NCI-H1417 (cell line): ENCODE results near the gene PTCD1.

Experiments used
- DNase-seq, 3 experiments: peaks; one replicate each; lab custom pipeline; 2025; lab: John Stamatoyannopoulos, UW

The PTCD1 gene

DNA sequence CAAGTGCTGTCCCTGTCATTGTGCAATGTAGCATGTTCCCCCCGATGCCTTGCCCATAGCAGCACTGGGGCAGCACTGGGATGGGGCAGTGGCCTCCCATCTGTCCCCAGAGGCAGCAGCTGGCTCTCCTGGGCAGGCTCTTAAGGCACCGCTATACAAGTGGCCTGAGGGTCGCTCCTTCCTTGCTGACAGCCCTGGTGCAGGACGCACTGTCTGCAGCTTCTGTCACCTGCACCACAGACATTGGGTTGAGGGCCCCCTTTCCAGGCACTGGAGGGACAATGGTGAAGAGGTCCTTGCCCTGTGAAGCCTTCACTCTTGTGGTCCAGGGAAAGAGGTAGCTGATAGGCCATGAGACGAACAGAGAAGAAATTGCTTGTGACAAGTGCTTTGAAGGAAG lies 10.7 kb upstream of the PTCD1 start:
- DNase-seq, result no peak

DNA sequence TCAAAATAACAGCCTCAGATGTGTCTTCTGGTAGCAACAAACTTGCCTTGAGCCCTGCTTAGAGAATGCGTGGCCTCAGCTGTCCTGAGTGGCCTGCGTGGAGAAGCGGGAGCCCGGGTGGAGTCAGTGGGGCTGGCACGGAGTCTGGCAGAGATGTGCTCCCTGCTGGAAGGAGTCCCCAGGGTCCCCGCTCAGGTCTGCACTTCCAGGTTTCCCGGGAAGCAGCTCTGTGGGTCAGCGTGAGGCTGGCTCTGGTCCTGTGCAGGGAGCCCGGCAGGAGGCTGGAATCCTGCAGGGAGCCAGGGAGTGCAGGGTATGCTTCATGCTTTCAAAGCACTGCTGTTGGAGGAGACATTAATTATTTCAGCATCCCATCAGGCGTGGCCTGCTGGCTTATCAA lies 10.3 kb upstream of the PTCD1 start:
- DNase-seq, result no peak

DNA sequence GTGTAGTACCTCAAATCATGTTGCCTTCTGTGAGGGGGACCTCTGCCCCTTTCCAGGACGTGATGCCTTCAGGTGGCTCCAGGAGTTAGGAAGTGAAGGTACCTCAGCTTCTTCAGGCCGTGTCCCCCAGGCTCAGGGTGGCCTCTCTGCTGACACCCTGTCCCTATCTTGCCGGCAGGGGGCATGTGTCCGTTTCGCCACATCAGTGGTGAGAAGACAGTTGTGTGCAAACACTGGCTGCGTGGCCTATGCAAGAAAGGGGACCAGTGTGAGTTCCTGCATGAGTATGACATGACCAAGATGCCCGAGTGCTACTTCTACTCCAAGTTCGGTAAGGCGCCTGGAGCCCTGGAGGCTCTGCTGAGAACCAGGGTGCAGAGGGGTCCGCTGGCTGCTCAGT lies 9.3 kb upstream of the PTCD1 start:
- DNase-seq, result no peak

DNA sequence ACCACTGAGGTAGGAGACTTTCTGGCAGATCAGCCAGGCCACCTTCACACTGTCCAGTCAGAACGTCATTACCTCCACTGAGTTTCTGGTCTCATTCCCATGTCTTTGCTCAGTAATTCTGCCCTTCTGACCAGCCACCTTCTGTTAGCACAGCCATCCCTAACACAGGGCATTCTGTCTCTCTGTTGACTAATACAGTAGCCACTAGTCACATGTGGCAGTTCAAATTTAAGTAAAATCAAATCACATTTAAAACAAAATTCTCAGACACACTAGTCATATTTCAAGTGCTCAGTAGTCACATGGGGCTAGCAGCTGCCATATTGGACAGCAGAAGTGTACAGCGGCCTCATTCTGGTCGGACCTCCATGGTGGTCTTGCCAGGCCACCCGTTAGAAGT lies 7.5 kb upstream of the PTCD1 start:
- DNase-seq, result no peak

DNA sequence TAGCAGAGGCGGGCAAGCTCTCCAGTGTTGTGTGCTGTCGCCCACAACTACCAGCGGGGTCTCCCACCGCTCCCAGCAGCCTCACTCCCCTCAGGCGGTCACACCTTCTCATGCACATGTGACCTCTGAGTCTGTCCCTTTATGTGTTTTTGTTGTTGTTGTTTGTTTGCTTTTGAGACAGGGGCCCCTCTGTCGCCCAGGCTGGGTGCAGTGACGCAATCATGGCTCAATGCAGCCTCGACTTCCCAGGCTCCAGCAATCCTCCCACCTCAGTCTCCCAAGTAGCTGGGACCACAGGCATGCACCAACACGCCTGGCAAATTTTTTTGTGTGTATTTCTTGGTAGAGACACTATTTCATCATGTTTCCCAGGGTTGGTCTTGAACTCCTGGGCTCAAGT lies 1.6 kb upstream of the PTCD1 start:
- no peak for DNase-seq

DNA sequence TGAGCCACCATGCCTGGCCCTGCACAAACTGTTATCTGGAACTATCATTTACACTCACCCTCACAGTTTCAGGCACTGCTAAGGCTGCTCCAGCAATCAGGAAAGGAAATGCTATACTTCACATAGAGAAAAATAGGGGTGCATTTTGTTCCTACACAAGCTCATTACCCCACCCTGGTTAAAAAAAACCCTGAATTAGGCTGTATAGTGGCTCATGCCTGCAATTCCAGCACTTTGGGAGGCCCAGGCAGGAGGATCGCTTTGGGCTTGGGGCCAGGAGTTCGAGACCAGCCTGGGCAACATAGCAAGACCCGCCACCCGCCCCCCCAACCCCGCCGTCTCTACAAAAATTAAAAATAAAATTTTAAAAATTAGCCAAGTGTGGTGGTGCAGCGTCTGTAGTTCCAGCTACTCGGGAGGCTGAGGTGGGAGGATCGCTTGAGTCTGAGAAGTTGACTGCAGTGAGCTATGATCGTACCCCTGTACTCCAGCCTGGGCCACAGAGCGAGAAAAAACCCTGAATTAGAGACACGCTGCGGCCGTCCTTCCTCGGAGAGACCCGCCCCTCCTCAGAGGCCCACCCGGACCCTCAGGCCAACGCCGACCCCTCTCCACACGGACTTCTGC lies 539 bp downstream of the PTCD1 start:
- DNase-seq, result no peak

DNA sequence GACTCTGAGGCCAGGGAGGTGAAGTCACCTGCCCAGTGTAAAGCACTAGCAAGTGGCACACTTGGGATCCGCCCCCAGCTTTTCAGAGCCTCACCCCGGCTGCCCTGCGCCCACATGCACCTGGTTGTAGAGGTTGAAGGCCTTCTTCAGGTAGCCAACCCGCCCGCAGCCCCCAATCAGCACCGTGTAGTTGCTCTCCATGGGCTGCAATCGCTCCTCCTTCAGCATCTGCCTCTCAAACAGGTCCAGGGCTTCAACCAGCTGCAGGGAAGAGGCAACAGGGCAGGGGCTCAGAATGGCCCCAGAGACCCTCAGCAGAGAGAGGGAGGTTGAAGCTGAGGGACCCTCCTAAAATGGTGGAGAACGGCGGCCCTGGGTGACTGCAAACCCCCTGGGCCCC lies 5.4 kb downstream of the PTCD1 start:
- no peak for DNase-seq

DNA sequence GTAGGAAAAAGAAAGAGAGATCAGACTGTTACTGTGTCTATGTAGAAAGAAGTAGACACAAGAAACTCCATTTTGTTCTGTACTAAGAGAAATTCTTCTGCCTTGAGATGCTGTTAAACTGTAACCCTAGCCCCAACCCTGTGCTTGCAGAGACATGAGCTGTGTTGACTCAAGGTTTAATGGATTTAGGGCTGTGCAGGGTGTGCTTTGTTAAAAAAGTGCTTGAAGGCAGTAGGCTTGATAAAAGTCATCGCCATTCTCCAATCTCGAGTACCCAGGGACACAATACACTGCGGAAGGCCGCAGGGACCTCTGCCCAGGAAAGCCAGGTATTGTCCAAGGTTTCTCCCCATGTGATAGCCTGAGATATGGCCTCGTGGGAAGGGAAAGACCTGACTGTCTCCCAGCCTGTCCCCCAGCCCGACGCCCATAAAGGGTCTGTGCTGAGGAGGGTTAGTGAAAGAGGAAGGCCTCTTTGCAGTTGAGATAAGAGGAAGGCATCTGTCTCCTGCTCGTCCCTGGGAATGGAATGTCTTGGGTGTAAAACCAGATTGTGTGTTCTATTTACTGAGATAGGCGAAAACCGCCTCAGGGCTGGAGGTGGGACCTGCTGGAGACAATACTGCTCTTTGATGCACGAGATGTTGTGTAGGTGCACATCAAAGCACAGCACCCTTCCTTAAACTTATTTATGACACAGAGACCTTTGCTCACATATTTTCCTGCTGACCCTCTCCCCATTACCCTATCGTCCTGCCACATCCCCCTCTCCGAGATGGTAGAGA lies 6.7 kb downstream of the PTCD1 start:
- peak in 1 of 3 experiments; percentile 9 for DNase-seq

DNA sequence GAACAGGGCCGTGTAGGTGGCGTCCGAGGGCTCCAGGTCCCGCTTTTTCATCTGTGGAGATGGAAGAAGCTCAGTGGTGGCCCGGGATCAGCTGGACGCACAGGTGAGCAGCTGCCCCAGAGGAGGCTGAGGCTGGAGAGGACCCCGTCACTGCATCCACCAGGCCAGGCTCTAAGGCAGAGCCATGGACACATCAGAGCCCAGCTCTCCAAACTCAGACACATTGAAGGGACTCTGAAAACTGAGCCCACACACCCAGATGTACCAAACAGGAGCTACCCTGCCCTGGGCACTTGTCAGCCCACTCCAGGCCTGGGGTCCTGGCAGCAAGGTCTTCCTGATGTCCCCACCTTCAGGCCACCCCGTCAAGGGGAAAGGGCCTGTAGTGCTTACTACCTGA lies 8.8 kb downstream of the PTCD1 start:
- DNase-seq, result no peak

DNA sequence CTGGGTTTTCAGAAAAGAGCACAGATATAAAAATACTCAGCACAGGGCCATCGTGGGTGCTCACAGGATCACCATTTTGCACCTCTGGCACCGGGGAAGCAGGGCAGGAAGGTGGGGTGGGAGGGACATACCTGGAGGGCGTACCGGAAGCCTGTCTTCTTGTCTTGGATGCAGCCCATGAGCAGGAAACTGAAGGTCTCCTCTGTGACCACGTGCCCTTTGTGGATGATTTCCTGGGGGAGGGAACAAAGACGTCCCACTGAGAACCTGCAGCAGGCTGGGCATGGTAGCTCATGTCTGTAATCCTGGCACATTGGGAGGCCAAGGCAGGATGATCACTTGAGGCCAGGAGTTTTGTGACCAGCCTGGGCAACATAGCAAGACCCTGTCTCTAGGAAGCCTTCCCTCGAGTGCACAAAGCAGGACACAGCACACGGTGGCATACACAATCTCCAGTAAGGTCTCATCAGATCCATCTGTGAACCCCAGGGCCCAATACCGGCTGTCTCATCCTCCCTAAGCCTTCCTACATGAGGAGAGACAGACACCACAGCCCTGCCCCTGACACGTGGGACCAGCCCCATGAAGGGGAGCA lies 9.5 kb downstream of the PTCD1 start:
- no peak for DNase-seq

DNA sequence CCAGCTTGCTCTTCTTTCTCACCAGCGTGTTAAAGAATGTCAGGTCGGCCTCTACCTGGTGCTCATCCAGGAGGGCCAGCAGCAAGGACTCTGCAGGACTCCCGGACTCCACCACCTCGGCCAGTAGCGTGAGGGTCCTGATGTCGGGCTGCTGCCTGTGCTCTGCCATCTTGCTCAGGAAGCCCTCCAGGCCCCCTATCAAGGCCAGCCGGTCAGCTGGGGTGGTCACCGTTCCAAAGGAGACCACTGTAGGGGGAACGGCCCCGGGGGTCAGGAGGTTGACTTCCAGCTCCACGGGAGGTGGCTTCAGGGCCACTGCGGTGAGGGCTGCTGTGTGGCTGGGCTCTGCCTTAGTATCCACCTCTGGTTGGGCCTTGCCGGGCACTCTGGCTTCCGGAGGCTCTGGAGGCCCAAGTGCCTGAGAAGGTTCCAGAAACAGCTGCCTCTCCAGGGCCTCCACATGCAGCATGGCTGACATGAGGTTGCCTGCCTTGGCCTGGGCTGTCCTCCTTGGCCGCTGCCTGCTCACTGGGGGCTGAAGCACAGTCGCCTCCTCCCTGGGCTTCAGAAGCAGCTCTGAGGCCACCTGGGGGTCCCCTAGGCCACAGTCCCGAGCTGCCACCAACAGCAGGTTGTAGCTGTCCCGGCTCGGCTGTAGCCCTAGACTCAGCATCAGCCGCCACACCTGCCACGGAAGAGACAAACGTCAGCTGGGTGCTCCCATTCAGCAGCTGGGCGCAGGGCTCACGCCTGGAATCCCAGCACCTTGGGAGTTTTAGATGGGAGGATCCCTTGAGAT lies 13.5 kb downstream of the PTCD1 start:
- no peak for DNase-seq

DNA sequence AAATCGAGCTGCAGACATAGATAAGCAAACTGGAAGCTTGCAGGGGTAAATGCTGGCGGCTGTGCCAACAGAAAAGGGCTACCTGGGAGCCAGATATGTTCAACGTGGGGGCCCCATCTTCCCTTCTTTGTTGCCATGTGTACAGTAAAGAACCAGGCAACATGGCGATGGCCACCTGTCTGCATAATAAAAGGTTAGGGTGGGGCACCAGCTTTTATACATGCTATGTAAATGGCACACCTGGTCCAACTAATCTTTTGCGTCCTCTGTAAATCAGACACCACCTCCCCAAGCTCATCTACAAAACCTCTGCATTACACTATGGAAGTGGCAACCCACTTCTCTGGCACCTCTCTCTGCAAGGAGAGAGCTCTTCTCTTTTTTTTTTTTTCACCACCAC lies 16.0 kb downstream of the PTCD1 start:
- DNase-seq, result peak; percentile 30 to 88 (median 60)

DNA sequence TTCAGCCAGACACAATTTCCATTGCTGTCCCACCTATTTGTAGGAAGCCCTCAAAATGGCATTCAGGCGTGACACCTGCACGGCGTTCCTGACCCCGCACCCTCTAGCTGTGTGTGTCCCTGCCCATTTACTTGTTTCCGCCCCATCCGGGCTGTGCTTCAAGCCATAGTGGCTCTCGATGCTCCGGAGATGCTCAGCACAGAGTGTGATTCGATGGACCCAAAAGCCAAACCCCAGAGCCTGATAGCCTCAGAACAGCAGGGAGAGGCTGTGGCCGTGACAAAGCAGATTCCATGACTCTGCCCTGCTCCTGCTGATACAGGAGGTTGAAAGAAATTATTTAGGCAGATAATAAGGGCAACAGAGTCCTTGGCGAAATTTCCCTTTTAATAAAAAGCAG lies 16.4 kb downstream of the PTCD1 start:
- peak; percentile 28 to 94 (median 63) for DNase-seq

DNA sequence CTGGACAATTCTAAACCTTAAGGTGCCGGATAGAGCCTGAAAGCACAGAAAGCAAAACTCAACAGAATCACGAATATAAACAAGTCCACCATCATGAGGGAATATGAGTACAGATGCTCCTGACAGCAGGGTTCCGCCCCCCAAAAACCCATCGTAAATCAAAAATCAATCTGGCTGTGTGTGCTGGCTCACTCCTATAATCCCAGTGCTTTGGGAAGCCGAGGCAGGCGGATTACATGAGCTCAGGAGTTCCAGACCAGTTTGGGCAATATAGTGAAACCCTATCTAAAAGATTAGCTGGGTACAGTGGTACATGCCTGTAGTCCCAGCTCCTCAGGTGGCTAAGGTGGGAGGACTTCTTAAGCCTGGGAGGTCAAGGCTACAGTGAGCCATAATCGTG lies 17.6 kb downstream of the PTCD1 start:
- DNase-seq, result no peak

DNA sequence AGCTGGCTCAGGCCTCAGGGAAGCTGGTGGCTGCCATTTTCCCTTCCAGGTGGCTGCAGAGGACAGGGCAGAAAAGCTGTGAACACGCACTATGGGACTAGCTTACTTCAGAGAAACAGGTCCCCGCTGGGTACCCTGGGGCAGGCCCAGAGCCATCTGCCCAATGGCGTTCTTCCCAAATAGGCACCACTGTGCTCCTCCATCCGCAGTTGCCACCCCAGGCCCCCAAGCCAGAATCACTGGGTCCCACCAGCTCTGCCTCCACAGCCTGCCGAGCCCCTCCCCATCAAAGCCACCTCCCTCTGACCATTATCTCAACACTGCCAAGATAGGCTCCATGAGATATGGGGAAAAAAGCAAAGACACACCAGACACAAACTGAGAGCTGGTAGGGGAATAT lies 18.4 kb downstream of the PTCD1 start:
- no peak for DNase-seq

DNA sequence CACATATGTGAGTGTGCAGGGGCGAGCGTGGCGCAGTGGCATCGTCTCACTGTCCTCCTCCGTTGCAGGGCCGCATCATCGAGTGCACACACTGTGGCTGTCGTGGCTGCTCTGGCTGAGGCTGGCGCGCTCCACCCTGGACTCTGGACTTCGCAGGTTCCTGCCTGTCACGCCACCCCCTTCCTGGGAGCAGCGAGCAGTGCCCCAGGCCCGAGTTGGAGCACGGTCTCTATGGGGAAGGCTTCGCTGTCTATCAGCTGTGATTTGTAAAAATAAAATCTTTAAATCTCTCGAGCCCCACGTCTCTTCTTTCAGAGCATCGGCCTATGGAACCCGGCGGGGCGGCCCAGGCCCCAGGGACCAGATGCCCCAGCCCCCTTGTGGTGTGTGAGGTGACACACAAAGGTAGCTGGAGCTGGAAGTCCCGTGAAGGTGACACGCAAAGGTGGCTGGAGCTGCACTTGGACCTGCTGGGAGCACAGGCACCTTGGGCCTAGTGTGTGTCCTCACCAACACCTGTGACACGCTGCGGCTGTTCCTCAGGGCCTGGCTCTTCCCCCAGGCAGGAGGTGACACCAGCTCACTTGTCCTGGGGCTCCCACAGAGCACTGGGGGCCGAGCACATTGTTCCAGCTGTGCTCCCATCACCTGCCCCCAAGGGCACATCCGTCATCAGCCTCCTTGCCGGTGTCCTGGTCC lies 19.1 kb downstream of the PTCD1 start:
- DNase-seq, result no peak

DNA sequence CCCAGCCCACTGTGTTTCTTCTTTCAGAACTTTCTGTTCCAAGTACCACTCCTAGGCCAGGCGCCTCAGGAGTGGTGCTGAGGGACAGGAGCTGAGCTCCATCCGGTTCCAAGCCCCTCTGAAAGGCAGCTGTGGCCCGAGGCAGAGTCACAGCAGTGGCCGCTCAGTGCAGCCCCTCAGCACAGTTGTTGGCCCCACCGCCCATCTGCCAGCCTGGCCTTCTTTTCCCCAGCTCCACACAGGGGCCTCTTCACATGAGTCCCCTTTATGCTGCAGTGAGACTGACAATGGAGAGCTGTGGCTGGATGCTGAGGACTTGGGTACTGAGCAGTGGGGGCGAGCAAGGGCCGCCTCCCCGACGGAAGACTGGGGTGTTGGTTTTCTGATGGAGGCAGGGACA lies 20.3 kb downstream of the PTCD1 start:
- no peak for DNase-seq

DNA sequence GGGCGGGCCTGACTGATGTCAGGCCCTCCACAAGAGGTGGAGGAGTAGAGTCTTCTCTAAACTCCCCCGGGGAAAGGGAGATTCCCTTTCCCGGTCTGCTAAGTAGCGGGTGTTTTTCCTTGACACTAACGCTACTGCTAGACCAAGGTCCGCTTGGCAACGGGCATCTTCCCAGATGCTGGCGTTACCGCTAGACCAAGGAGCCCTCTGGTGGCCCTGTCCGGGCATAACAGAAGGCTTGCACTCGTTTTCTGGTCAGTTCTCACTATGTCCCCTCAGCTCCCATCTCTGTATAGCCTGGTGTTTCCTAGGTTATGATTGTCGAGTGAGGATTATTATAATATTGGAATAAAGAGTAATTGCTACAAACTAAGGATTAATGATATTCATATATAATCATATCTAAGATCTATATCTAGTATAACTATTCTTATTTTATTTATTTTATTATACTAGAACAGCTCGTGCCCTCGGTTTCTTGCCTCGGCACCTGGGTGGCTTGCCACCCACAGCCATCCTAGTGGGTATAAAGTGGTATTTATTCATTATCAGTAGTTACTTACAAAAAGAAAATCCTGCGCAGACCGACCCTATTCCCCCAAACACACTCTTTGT lies 23.0 kb downstream of the PTCD1 start:
- peak; percentile 10 to 31 (median 27) for DNase-seq

DNA sequence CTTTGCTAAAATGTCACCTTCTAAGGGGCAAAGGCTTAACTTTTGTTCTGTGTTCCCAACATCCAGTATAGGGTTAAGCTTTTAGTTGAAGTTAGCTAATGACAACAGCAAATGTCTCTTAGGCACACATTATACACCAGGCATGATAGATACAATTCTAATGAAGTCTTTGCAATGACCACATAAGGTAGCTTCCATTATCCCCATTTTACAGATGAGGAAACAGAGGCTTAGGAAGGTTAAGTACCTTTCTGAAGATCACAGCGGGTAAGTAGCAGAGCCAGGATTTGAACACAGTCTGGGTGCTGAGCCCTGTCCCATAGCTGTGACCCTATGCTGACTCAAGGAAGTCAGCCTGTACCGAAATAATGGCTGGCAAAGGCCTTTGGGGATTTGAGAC lies 28.0 kb downstream of the PTCD1 start:
- DNase-seq, result no peak

DNA sequence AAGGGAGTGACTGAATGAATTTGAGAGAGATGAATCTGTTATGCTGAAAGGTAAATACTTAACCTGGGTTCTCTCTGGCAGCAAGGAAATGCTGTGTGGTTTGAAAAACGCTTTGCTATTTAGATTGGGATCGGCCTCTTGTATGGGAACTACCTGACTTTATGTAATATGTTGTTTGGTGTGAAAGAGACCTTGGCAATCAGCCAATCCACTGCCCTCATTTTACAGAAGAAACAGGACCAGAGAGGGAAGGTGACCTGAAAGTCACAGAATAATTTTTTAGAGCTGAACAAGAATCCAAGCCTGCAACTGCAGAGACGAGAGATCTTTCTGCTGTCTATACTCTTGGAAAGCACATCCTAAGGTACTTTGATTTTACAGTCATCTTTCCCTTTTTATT lies 28.8 kb downstream of the PTCD1 start:
- DNase-seq, result peak in 1 of 3 experiments; percentile 35

DNA sequence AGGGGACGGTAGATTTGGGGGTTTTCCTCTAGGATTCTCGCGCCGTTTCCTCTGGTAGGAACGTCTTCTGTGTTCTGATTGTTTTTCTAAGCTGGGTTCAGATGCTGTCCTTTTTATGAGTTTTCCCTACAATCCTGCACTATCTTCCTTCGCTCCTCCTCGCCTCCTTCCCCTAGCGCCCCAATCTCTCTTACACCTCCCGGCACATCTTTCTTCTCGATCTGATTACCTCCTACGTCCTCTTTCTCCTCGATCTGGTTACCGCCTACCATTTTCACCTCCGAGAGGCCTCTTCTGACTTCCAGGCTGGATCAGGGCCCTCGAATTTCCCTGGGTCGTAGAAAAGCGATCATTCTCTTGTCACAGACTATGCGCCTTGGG lies 29.4 kb downstream of the PTCD1 start:
- peak in 1 of 3 experiments; percentile 43 for DNase-seq
